Non-pigmented ciliary epithelial cell (primary cell): ENCODE measurements around the gene TUBB8.
"Not testable (repeated sequence)": the region's sequence is repeated elsewhere in the genome, so short reads cannot be mapped to it uniquely, and the experiment has no call there.

Source experiments
- DNase-seq: peaks from one replicate; pipeline ENCODE4 v3.0.0-alpha.2; 2010; ENCODE audit warnings: low read depth

TUBB8 gene

GRCh38 chr10:48996-49395, at the start of gene TUBB8:
TSS of gene TUBB8 (minus strand) at chr10:49296. CDS start at chr10:49238, 58 bp downstream.
- no peak for DNase-seq

GRCh38 chr10:96466-96865, 47.4 kb upstream of the TUBB8 start:
- DNase-seq, result no peak

GRCh38 chr10:95356-96115, 46.4 kb upstream of the TUBB8 start:
- no peak for DNase-seq

- no peak for DNase-seq
Measured at GRCh38 chr10:94613-95012, 45.5 kb upstream of the TUBB8 start.

- DNase-seq, result no peak
Measured at GRCh38 chr10:92846-93245, 43.8 kb upstream of the TUBB8 start.

- no peak for DNase-seq
Measured at GRCh38 chr10:92153-92552, 43.1 kb upstream of the TUBB8 start.

GRCh38 chr10:91313-91712, 42.2 kb upstream of the TUBB8 start:
- DNase-seq, result no peak

- no peak for DNase-seq
Measured at GRCh38 chr10:90161-90560, 41.1 kb upstream of the TUBB8 start.

GRCh38 chr10:89248-89647, 40.2 kb upstream of the TUBB8 start:
- no peak for DNase-seq

- no peak for DNase-seq
Measured at GRCh38 chr10:88253-88652, 39.2 kb upstream of the TUBB8 start.

- DNase-seq, result no peak
Measured at GRCh38 chr10:87177-88080, 38.3 kb upstream of the TUBB8 start.

- no peak for DNase-seq
Measured at GRCh38 chr10:86031-86430, 36.9 kb upstream of the TUBB8 start.

GRCh38 chr10:85044-85443, 35.9 kb upstream of the TUBB8 start:
- DNase-seq, result no peak

- no peak for DNase-seq
Measured at GRCh38 chr10:83930-84530, 34.9 kb upstream of the TUBB8 start.

GRCh38 chr10:80477-81105, 31.5 kb upstream of the TUBB8 start:
- DNase-seq, result no peak

- no peak for DNase-seq
Measured at GRCh38 chr10:79532-80215, 30.6 kb upstream of the TUBB8 start.

- no peak for DNase-seq
Measured at GRCh38 chr10:78556-78955, 29.5 kb upstream of the TUBB8 start.

- not testable (repeated sequence) for DNase-seq
Measured at GRCh38 chr10:74266-74621, 25.1 kb upstream of the TUBB8 start.

GRCh38 chr10:73543-74265, 24.6 kb upstream of the TUBB8 start:
- peak; percentile 1 for DNase-seq

GRCh38 chr10:68156-68555, 19.1 kb upstream of the TUBB8 start:
- DNase-seq, result not testable (repeated sequence)

- DNase-seq, result not testable (repeated sequence)
Measured at GRCh38 chr10:49926-50325, 830 bp upstream of the TUBB8 start.
